HG03439 (cell line): ENCODE results near the gene TRRAP.

Experiments used
- ATAC-seq: cut with Tn5 transposase; IDR thresholded peaks from one replicate; pipeline ENCODE4 v1.9.1; 2021; ENCODE audit warnings: mild to moderate bottlenecking, moderate library complexity; ENCODE audit not compliant: unreplicated experiment

TRRAP gene

GRCh38 chr7:99002148-99002826, 124.0 kb downstream of the TRRAP start:
- ATAC-seq: no peak

- no peak for ATAC-seq
These were observed 124.5 kb downstream of the TRRAP start for GRCh38 chr7:99002827-99003212.

DNA sequence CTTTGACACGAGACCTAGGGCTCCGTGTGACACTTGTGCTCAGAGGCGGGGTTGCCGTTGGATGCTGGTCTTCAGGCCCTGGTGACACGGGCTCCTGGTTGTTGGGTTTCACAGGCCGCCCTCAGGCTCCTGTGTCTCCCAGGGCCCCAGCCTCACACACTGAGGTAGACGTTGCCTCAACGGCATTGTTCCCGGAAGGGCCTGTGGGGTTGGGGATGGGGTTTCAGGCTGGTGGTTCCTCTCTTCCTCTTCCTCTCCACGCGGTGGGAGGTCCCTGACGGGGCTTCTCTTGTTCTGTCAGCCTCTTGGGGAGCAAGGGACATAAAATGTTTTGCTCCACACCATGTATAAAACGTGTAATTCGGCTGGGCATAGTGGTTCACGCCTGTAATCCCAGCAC, 125.1 kb downstream of the TRRAP start:
- ATAC-seq: no peak

GRCh38 chr7:99004216-99004615, 125.9 kb downstream of the TRRAP start:
- no peak for ATAC-seq

- no peak for ATAC-seq
These were observed 126.6 kb downstream of the TRRAP start for GRCh38 chr7:99004781-99005500.

DNA sequence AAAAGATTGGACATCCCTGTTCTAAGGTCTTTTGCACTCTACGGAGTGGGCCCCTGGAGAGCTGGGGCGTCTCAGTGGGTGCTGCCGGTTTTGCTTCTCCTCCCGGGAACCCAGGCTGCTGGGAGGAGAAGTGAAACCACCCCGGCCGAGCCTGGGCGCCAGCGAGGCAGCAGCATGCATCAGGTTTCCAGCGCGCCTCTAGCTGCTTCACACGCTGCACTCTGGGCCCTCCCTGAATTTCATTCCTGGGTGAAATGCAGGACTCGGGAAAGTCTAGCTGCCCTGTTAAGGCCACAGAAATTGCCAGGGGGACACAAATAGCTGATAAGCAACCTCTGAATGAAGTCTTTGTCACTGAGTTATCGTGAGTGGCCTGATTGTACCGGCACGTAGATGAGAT, 127.4 kb downstream of the TRRAP start:
- ATAC-seq: no peak

DNA sequence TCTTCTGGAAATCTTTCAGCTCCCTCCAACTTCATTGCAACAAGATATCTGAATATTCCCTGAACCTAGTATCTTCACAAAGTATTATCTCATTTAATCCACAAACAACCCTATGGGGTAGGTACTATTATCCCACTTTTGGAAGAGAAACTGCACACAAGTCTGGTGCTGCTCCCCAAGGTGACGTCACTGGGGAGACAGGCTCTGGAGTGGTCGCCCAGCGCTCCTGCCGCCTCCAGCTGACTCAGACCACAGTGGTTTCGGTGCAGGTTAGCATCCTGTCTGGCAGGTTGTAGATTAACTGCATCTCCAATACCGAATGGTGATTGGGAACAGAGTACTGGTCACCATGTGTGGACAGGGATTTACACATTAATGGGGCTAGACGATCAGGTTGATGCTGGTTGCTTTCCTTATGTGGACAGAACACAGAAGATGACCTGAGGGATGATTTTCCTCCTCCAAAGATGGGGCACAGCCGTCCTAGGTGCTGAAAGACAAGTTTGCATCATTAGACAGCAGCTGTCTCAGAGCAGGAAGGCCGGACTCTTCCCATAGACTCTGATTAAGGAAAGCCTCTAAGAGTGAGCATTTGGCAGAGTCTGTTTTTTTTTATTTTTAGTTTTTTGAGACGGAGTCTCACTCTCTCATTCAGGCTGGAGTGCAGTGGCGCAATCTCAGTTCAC, 128.6 kb downstream of the TRRAP start:
- ATAC-seq: no peak

- no peak for ATAC-seq
These were observed 129.9 kb downstream of the TRRAP start for GRCh38 chr7:99008181-99008631.

GRCh38 chr7:99008921-99009530, 130.7 kb downstream of the TRRAP start:
- ATAC-seq: no peak

DNA sequence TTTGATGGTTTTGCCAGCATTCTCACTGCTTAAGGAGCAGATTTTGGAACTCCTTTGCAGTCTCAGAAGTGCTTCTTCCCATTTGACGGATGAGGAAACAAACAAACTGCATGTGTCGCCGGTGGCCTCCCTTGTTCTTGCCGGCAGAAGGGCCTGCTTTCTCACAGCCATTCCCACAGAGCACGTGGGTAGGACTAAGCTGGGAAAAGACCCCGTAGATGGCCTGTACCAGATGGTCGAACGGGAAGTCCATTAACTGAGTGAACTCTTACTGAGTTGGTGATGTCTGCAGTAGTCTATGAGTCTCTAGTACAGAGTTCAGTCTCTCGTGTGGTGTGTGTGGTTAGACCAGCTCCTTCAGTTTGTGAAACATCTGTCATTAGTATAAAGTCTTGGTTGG, 131.9 kb downstream of the TRRAP start:
- ATAC-seq: no peak

DNA sequence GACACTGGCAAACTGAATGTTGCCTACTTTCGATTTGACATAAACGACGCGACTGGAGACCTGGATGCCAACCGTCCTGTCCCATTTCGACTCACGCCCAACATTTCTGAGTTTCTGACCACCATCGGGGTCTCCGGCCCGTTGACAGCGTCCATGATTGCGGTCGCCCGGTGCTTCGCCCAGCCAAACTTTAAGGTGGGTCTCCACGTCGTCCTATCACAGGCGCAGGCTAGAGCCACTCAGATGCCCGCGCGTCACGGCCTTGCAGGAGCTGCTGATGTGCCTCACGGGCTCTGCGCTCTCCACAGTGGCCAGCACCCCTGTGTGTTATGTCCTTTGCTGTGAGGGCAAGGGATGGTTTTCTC, 133.0 kb downstream of the TRRAP start:
- ATAC-seq: no peak

DNA sequence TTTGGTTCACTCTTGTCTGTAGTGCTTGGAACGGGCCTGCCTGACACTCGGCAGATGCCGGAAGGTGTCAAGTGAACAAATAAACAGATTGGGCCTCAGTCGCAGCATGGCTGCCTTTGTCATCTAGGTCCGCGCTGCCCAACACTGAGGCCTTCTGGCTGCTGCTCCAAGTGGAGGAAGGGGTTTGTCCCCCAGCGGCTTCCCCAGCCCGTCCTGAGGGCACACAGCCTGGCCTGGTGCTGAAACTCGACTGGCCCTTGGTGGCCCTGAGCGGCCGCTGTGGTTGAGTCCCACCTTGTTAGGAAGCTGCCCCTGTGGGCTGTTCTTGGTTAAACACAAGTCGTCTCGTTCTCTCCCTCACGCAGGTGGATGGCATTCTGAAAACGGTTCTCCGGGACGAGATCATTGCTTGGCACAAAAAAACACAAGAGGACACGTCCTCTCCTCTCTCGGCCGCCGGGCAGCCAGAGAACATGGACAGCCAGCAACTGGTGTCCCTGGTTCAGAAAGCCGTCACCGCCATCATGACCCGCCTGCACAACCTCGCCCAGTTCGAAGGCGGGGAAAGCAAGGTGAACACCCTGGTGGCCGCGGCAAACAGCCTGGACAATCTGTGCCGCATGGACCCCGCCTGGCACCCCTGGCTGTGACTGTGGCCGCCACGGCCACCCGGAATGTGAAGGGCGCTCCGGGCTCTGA, 133.5 kb downstream of the TRRAP start:
- ATAC-seq: no peak

DNA sequence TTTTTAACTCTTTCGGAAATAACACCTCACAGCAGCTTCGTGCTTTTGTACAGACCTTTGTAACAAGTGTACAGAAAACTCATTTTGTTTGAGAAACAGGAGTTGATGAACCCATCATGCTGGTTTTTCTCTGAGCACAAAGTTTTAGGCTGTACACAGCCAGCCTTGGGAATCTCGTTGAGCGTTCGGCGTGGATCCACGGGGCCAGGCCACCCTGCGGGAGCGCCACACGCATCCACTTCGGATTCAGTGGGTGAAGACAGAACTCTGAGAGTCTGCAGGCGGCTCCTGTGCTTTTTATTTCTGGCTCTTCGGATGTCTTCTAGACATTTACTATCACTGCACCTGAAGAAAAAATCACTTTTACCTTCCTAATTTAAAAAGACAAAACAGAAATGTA, 134.4 kb downstream of the TRRAP start:
- ATAC-seq: no peak

DNA sequence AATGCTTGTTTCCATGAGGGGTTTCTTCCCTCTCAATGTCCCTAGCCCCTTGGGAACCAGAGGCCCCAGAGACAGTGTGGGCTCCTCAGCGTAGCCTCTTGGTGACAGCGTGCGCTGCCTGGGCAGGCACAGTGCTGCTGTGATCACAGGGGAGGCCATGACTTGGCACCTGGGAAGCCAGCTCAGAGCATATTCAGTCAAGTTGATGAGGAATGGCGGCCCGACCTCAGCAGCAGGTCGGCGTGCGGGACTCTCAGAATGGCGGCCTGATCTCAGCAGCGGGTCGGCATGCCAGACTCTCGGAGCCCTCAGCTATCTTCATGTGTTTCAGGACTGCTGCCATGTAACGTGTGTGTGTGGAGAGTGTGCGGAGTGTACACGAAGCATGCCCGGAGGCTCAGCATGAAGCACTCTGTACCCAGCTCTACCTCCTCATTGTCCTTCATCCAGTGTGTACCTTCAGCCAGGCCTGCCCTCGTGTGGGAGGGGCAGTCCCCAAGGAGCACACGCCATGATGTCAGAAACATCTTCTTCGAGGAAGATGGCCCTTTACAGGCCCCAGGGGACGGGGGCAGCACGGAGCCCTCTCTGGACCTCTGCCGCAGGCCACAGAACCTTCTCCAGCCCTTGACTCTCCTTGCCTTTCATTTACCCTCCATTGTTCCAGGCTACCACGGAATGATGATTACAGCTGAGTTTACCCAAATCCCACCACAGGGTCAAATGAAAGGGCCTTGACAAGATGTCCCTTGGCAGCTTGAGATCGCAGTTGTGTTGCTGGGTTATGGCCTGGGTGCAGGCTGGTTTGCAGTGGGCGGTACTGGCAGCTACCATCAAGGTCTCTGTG, 135.2 kb downstream of the TRRAP start:
- no peak for ATAC-seq

- ATAC-seq: no peak
These were observed 136.0 kb downstream of the TRRAP start for GRCh38 chr7:99014113-99014985.

DNA sequence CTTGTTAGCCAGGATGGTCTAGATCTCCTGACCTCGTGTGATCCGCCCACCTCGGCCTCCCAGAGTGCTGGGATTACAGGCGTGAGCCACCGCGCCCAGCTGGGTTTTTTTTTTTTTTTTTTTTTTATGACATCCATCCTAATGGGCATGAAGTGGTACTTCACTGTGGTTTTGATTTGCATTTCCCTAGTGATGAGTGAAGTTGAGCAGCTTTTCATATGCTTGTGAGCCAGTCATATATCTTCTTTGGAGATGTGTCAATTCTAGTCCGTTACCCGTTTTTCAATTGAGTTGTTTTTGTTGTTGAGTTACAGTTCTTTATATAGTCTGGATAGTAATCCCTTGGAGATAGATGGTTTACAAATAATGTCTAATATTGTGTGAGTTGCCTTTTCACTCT, 137.9 kb downstream of the TRRAP start:
- no peak for ATAC-seq

DNA sequence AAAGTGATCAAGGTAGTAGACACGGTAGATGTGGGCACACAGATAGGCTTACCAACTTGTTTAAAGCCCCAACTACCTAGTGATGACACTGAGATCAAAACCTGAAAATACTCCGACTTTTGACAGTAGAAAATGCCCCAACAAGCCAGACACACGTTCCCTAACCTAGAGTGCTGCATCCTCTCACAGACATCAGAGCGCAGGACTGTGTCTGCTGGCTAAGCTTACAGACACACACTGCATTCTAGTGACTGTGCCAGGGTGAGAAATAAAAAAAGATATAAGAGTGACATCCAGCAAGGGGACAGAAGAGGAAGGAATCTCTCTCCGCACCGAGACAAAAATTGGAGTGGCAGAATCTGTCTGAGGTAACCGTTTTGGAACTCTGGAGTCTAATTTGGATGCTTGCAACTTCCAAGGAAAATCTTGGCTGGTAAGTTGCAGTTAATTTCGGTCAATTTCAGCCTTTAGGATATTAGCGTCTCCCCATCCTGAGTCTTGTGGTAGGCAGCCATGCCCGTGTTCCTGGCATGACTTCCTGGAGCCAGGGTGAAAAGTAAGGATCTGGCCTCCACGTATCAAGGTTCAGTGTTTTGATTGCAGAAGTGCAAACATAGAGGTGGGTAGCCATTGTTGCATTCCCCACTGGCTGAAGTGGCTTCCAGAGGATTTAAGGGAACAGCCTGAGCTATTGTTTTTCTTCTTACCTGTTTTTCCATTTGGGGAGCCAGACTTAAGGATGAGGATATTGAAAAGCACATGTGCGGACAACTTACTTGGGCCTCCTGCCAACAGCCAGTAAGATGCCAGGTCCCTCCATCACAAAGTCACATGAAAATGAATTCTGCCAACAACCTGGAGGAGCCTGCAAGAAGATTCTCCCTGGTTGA, 141.4 kb downstream of the TRRAP start:
- no peak for ATAC-seq

GRCh38 chr7:99020413-99020715, 142.0 kb downstream of the TRRAP start:
- no peak for ATAC-seq
